ENCODE data around the gene SELENOP. TPM values are rescaled to one million over a fixed set of nuclear protein-coding genes. Genes with fewer than 3 reads are reported as not detected.

SELENOP gene
- total and polyA plus RNA-seq, 2 donors (not counting 3 experiments of a cell fraction or from before 2014, with no cell fraction given) = 0.22 to 1.5 TPM

DNA sequence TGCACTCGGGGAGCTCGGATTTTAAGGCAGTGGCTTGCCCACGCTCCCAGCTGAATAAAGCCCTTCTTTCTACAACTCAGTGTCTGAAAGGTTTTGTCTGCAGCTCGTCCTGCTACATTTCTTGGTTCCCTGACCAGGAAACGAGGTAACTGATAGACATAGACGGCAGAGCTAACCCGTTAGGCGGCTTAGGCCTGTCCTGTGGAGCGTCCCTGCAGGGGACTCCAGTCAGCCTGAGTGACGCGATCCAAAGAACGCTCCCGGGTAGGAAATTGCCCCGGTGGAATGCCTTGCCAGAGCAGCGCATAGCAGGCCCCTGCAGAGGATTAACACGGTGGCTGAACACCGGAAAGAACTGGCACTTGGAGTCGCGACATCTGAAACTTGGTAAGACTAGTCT lies 1.8 kb upstream of the SELENOP start:
- no peaks in the 10 kb centered on the region for H4K20me1 ChIP-seq (replicated peaks; ENCODE audit: control insufficient read depth, extremely low read depth, insufficient read depth, low read length)
- dilution Hi-C loops (cut with MboI; ENCODE audit: extremely low pct_ligation_motif_present, low sequenced_read_pairs) (no loop called here), intact Hi-C loops (cut with micrococcal nuclease) (no loop called here)
- no peaks in the 10 kb centered on the region for H3K27me3 ChIP-seq (ENCODE audit: control insufficient read depth in 2 of 2, insufficient read depth in 2 of 2, low read length in 2 of 2)
- no peaks in the 10 kb centered on the region for H3K79me2 ChIP-seq (ENCODE audit: control insufficient read depth, insufficient read depth, low read length)
- H3K9ac ChIP-seq (replicated peaks; ENCODE audit: extremely low read depth, insufficient read depth, low read length) = no peak overlapping the region
- no peaks in the 10 kb centered on the region for H3K4me1 ChIP-seq (ENCODE audit: control insufficient read depth, extremely low read depth, insufficient read depth, low read length)
- H3K4me3 ChIP-seq (replicated peaks in 1 of 3; ENCODE audit: insufficient read depth in 1 of 3, low read depth in 1 of 3, low read length in 3 of 3) = no peak overlapping the region
- DNase-seq (ENCODE audit: low read depth, low spot score) (no peak), FAIRE-seq (no peak)
- ChIA-PET CTCF (no interaction called here), POLR2A (no interaction called here)
- no peaks in the 10 kb centered on the region for H3K36me3 ChIP-seq (ENCODE audit: control insufficient read depth in 2 of 2, extremely low read depth in 1 of 2, insufficient read depth in 2 of 2, low read length in 2 of 2)
- H3K9me1 ChIP-seq (replicated peaks; ENCODE audit: control insufficient read depth, extremely low read depth, insufficient read depth, low read length) = no peaks in the 10 kb centered on the region
- no TSS peak for BruUV-seq (replicated peaks)
- H2AFZ ChIP-seq (ENCODE audit: low read depth, low read length) = no peak overlapping the region
- no peaks in the 10 kb centered on the region for H3K9me3 ChIP-seq (replicated peaks; ENCODE audit: control insufficient read depth, insufficient read depth, low read length)
- no peak overlapping the region for H3K27ac ChIP-seq (ENCODE audit: insufficient read depth, low read depth, low read length)
- TF ChIP-seq POLR2A (IDR thresholded peaks at IDR 0.05; ENCODE audit: low read depth, low read length) (no peak), POLR2AphosphoS5 (IDR thresholded peaks at IDR 0.05; ENCODE audit: insufficient read depth, low read depth, low read length) (no peak)
- TF ChIP-seq, protein P1, sequence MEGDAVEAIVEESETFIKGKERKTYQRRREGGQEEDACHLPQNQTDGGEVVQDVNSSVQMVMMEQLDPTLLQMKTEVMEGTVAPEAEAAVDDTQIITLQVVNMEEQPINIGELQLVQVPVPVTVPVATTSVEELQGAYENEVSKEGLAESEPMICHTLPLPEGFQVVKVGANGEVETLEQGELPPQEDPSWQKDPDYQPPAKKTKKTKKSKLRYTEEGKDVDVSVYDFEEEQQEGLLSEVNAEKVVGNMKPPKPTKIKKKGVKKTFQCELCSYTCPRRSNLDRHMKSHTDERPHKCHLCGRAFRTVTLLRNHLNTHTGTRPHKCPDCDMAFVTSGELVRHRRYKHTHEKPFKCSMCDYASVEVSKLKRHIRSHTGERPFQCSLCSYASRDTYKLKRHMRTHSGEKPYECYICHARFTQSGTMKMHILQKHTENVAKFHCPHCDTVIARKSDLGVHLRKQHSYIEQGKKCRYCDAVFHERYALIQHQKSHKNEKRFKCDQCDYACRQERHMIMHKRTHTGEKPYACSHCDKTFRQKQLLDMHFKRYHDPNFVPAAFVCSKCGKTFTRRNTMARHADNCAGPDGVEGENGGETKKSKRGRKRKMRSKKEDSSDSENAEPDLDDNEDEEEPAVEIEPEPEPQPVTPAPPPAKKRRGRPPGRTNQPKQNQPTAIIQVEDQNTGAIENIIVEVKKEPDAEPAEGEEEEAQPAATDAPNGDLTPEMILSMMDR (IDR thresholded peaks at IDR 0.05; ENCODE audit: extremely low read depth in 1 of 2, insufficient read depth in 1 of 2, low read depth in 1 of 2, low read length in 2 of 2) = no peak
- no peak overlapping the region for H3K4me2 ChIP-seq (ENCODE audit: insufficient read depth, low read length)

DNA sequence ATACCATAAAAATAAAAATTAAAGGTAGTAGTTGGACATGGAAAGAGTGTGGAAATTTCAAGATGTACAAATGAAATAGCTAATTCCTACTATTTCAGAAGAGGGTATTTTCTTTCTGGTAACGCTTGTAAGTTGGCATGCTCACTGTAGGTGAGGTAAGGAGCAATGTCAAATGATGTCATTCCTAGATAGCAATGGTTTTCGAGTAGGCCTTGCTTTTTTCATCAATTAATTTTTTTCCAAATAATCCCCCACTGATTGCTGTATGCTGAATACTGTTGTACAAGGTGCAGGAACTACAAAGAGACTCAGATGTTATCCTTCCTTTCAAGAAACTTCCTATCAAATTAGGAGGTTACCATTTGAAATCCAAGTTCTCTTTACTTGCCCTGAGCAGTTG lies 928 bp upstream of the SELENOP start:
- TF ChIP-seq EZH2 (IDR thresholded peaks at IDR 0.05; ENCODE audit: borderline replicate concordance, low read depth, low read length, severe bottlenecking) = no peak
- Histone ChIP-seq H3K4me1 (ENCODE audit: control insufficient read depth, extremely low read depth, insufficient read depth, low read length) (no peaks in the 10 kb centered on the region), H3K27me3 (ENCODE audit: control insufficient read depth in 2 of 2, insufficient read depth in 2 of 2, low read length in 2 of 2) (no peaks in the 10 kb centered on the region), H2AFZ (ENCODE audit: low read depth, low read length) (no peak overlapping the region), H3K4me2 (ENCODE audit: insufficient read depth, low read length) (no peak overlapping the region), H3K9ac (replicated peaks; ENCODE audit: extremely low read depth, insufficient read depth, low read length) (no peak overlapping the region), H3K9me1 (replicated peaks; ENCODE audit: control insufficient read depth, extremely low read depth, insufficient read depth, low read length) (no peaks in the 10 kb centered on the region), H4K20me1 (replicated peaks; ENCODE audit: control insufficient read depth, extremely low read depth, insufficient read depth, low read length) (no peaks in the 10 kb centered on the region), H3K4me3 (replicated peaks in 1 of 3; ENCODE audit: insufficient read depth in 1 of 3, low read depth in 1 of 3, low read length in 3 of 3) (no peak overlapping the region), H3K79me2 (ENCODE audit: control insufficient read depth, insufficient read depth, low read length) (no peaks in the 10 kb centered on the region), H3K27ac (ENCODE audit: insufficient read depth, low read depth, low read length) (no peak overlapping the region), H3K9me3 (replicated peaks; ENCODE audit: control insufficient read depth, insufficient read depth, low read length) (no peaks in the 10 kb centered on the region), H3K36me3 (ENCODE audit: control insufficient read depth in 2 of 2, extremely low read depth in 1 of 2, insufficient read depth in 2 of 2, low read length in 2 of 2) (no peaks in the 10 kb centered on the region)
- ChIA-PET CTCF (interaction anchor here (1.3 kb wide), 1 partner anchor 28 kb away, joined by 3 read pairs; no protein-coding TSS in a partner anchor), POLR2A (no interaction called here)
- FAIRE-seq (no peak), DNase-seq (ENCODE audit: low read depth, low spot score) (no peak)
- no TSS peak for BruUV-seq (replicated peaks)
- dilution Hi-C loops (cut with MboI; ENCODE audit: extremely low pct_ligation_motif_present, low sequenced_read_pairs) (no loop called here), intact Hi-C loops (cut with micrococcal nuclease) (no loop called here)

Data from endothelial cell of umbilical vein (primary cell).